Right forelimb (tissue), 1 donor: Measurements from ENCODE around the gene MED12L.

Source experiments
- DNase-seq: peaks from one replicate; pipeline ENCODE4 v3.0.0-alpha.2; 2018

MED12L gene

GRCh38 chr3:151182349-151183079 is 97.0 kb downstream of the MED12L start:
- no peak for DNase-seq

GRCh38 chr3:151183265-151183671 is 97.8 kb downstream of the MED12L start:
- no peak for DNase-seq

GRCh38 chr3:151191095-151191494 is 105.6 kb downstream of the MED12L start:
- DNase-seq: no peak

- no peak for DNase-seq
These were observed 107.1 kb downstream of the MED12L start for GRCh38 chr3:151192545-151192944.

- DNase-seq: no peak
These were observed 110.4 kb downstream of the MED12L start for GRCh38 chr3:151195826-151196225.

- DNase-seq: no peak
These were observed 111.0 kb downstream of the MED12L start for GRCh38 chr3:151196434-151196833.

- no peak for DNase-seq
These were observed 111.8 kb downstream of the MED12L start for GRCh38 chr3:151197228-151197627.

GRCh38 chr3:151197981-151198767 is 112.7 kb downstream of the MED12L start:
- no peak for DNase-seq

GRCh38 chr3:151198849-151199248 is 113.4 kb downstream of the MED12L start:
- DNase-seq: no peak

GRCh38 chr3:151199554-151200438 is 114.3 kb downstream of the MED12L start:
- DNase-seq: no peak

- no peak for DNase-seq
These were observed 115.1 kb downstream of the MED12L start for GRCh38 chr3:151200586-151200985.

GRCh38 chr3:151201051-151201730 is 115.7 kb downstream of the MED12L start:
- no peak for DNase-seq

- DNase-seq: no peak
These were observed 117.6 kb downstream of the MED12L start, which contains the start of gene GPR171 for GRCh38 chr3:151203051-151203420. Gene GPR171, minus strand, starts transcription at chr3:151203216. Its CDS starts 3,830 bp downstream, at chr3:151199386.

GRCh38 chr3:151204530-151205402 is 119.3 kb downstream of the MED12L start:
- DNase-seq: no peak

GRCh38 chr3:151205482-151205881 is 120.0 kb downstream of the MED12L start:
- no peak for DNase-seq

- DNase-seq: no peak
These were observed 120.7 kb downstream of the MED12L start for GRCh38 chr3:151206201-151206600.

GRCh38 chr3:151209654-151210053 is 124.2 kb downstream of the MED12L start:
- no peak for DNase-seq

- DNase-seq: no peak
These were observed 125.4 kb downstream of the MED12L start for GRCh38 chr3:151210676-151211381.

- no peak for DNase-seq
These were observed 127.7 kb downstream of the MED12L start for GRCh38 chr3:151213151-151213550.

GRCh38 chr3:151213881-151214280 is 128.4 kb downstream of the MED12L start:
- DNase-seq: no peak

- DNase-seq: no peak
These were observed 129.0 kb downstream of the MED12L start for GRCh38 chr3:151214459-151214858.
